Measurements from ENCODE around the gene LBR. TPM values are rescaled to one million over a fixed set of nuclear protein-coding genes. Genes with fewer than 3 reads are reported as not detected.
A peak's percentile ranks its signal among the peaks of the same experiment; 100 is the strongest.

Gene LBR
- total and polyA plus RNA-seq, 3 donors from 2014 or later: 31.7 to 40.3 (median 39.9) TPM

DNA sequence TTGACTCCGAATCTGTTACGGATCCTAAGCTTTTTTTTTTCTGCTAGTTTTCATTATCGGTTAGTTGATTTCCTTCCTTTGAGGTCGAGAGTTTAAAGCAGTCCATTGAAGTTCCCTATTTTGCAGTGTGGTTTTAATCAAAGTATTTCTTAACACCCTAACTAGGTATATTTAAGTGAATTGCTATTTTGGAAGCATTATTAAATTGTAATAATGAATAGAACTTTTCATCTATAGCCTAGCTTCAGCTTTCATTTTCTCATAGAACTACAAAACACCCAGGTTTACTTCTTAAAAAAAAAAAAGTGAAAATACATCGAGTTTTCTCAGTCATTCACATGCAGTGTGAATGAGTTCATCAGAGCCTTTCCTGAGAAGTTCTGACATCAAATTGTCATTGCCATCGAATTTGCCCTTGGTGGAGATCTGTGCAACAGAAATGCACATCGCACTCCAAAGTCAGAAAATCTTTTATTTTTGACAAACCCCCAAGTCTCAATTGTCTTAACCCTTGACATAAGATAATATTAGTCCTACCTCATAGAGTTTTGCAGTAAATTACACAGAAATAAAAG, 1.1 kb upstream of the LBR start:
- H3K36me3 ChIP-seq (ENCODE audit: low read depth, missing control alignments): no peaks in the 10 kb centered on the region
- peaks cover 8% of the 10 kb centered on the region for H3K4me1 ChIP-seq
- H3K9me3 ChIP-seq: no peaks in the 10 kb centered on the region
- H3K27me3 ChIP-seq: no peaks in the 10 kb centered on the region
- DNase-seq: no peak
- intact Hi-C loops (cut with DNase I; ENCODE audit: low total_unique reads): no loop called here
- peak overlapping the region; percentile 94 to 95 for H3K27ac ChIP-seq
- TF ChIP-seq POLR2A (IDR thresholded peaks at IDR 0.05): no peak
- no peak for TF ChIP-seq CTCF (IDR thresholded peaks at IDR 0.05)
- H3K4me3 ChIP-seq: peak overlapping the region; percentile 84 to 86
- WGBS, 2 donors: 16 to 20% methylated on average over 7 of the region's 7 CpGs

- Histone ChIP-seq H3K9me3 (no peaks in the 10 kb centered on the region), H3K4me3 (peak overlapping the region; percentile 84 to 86), H3K27me3 (no peaks in the 10 kb centered on the region), H3K4me1 (peaks cover 8% of the 10 kb centered on the region), H3K27ac (peak overlapping the region; percentile 94 to 95), H3K36me3 (ENCODE audit: low read depth, missing control alignments) (no peaks in the 10 kb centered on the region)
- peak; percentile 95 for DNase-seq
- WGBS, 2 donors: 0 to 1% methylated on average over 19 to 71 of the region's 81 CpGs
- TF ChIP-seq POLR2A (IDR thresholded peaks at IDR 0.05) (peak; percentile 43), CTCF (IDR thresholded peaks at IDR 0.05) (no peak)
- intact Hi-C loops (cut with DNase I; ENCODE audit: low total_unique reads): no loop called here
These were observed 436 bp upstream of the LBR start for GRCh38 chr1:225428068-225428880.

- DNase-seq: peak; percentile 47
- Histone ChIP-seq H3K4me3 (peak overlapping the region; percentile 84 to 86), H3K27me3 (no peaks in the 10 kb centered on the region), H3K4me1 (peaks cover 8% of the 10 kb centered on the region), H3K9me3 (no peaks in the 10 kb centered on the region), H3K36me3 (ENCODE audit: low read depth, missing control alignments) (no peaks in the 10 kb centered on the region), H3K27ac (peak overlapping the region; percentile 94 to 95)
- intact Hi-C loops (cut with DNase I; ENCODE audit: low total_unique reads): no loop called here
- WGBS, 2 donors: 9 to 10% methylated on average over 34 to 36 of the region's 36 CpGs
- TF ChIP-seq POLR2A (IDR thresholded peaks at IDR 0.05) (no peak), CTCF (IDR thresholded peaks at IDR 0.05) (no peak)
These were observed 1.2 kb downstream of the LBR start for GRCh38 chr1:225426395-225427234.

DNA sequence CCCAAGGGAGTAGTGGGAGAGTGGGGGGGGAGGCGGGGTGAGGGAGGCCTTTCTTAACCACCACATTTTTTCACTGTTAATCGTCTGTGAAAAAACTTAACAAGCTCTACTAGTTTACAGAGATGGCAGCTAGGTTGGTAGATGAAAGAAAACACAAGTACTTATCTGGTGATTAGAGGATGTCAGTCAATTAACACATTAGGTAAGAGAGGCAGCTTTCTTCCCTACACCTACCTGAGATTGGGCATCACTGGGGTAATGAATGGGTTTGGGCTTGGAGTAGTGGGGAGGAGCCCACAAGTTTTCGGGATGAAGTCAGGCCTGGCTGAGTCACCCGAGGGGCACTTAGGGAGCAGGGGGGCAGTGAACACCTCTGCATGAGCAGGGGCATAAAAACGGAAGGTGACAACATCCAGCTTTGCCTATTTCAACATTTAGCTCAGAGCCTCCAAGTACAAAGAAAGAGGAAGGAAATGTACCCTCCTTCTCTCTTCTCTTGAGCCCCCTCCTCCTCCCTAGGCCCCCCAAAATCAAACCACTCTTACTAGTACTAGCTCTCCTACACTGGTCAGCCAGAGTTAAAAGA, 2.5 kb downstream of the LBR start:
- Histone ChIP-seq H3K9me3 (no peaks in the 10 kb centered on the region), H3K27ac (no peak overlapping the region), H3K36me3 (ENCODE audit: low read depth, missing control alignments) (no peaks in the 10 kb centered on the region), H3K4me3 (no peak overlapping the region), H3K27me3 (no peaks in the 10 kb centered on the region), H3K4me1 (peaks cover 8% of the 10 kb centered on the region)
- DNase-seq: no peak
- TF ChIP-seq POLR2A (IDR thresholded peaks at IDR 0.05) (no peak), CTCF (IDR thresholded peaks at IDR 0.05) (no peak)
- 38 to 58% methylated on average over 5 of the region's 5 CpGs for WGBS, 2 donors
- intact Hi-C loops (cut with DNase I; ENCODE audit: low total_unique reads): no loop called here
